Amniotic stem cell (primary cell): ENCODE measurements around the gene UTP20.
"Not testable (repeated sequence)": the region's sequence is repeated elsewhere in the genome, so short reads cannot be mapped to it uniquely, and the experiment has no call there.

ENCODE experiments used
- DNase-seq: peaks from one replicate; lab custom pipeline; 2025; lab: John Stamatoyannopoulos, UW

Gene UTP20

DNA sequence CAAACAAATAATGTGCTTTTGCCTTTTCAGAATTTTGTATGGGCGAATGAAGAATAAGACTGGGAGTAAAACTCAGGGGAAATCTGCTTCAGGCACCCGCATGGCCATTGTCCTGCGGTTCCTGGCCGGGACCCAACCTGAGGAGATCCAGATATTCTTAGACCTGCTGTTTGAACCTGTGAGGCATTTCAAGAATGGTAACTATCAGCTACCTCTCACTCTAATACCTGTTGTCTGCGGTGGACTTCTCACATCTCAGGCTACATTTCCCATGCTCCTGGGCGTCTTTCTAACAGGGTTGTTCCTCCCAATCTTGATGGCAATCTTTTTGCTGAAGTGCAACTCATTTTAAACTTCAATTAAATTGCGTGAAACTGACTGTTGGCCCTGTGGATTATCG lies 47.1 kb downstream of the UTP20 start:
- DNase-seq = no peak

DNA sequence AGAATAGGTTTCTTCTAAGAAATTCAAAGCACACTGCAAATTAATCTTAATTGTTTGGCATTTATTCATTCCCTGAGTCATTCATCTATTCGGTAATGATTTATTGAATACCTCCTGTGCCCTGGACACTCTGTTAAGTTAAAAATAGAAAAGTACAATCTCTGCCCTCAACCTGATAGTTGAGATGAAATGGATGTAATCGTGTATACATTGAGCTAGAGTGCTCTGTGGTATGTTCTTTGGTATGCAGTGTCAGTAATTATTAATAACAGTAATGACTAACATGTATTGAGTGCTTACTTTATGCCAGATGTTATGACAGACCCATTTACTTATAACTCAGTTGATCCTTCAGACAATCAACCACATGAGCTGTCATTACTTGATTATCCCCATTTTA lies 47.6 kb downstream of the UTP20 start:
- no peak for DNase-seq

DNA sequence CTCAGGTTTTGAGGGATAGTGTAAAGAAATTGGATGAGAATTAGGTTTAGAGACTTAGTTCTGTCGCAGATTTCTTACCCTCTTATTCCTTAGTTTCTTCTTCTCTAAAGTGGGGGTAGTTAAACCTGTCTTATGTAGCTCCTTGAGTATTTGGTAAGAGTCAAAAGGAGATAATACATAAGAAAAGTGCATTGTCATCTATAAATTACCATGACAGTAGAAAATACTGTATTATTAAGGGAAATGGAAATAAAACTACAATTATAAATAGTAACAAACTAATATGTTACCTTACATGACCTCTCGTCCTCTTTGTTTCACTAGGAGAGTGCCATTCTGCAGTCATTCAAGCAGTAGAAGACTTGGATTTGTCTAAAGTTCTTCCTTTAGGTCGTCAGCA lies 49.0 kb downstream of the UTP20 start:
- no peak for DNase-seq

DNA sequence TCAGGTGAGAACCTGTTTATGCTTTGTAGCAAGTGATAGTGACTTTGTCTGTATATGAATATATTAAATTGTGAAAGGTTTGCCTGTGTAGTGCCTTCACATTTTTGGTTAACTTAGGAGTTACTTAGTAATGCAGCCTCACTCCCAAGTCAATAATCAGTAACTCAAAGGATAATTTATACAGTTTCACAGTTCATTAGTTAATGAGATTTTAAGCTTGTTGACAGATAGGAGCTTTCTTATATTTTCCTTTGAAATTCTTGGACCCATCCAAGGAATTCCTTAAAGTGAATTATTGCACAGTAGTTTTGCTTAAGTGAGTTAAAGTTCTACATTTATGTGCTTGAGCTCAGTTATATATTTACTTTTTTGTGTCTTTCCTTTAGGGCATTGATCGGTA lies 50.7 kb downstream of the UTP20 start:
- no peak for DNase-seq

DNA sequence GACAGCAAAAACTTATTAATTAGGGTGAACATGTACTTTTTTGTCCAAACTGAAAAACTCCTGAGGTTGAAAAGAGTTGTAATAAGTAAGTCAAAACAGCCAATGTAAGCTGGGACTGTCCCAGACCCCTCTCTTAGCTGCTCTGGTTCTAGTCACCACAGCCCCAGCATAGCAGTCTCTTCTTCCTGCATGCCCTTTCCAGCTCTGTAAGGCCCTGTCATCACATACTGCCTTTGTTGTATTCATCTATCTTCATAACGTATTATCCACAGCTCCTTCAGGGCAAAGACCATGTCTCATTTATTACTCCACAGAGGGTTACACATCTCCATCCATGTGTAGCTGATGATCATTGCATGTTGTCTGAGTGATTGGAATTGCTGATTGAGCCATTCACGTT lies 56.5 kb downstream of the UTP20 start:
- DNase-seq = no peak

- no peak for DNase-seq
Observed at GRCh38 chr12:101338087-101338486, 58.2 kb downstream of the UTP20 start.

- no peak for DNase-seq
Observed at GRCh38 chr12:101343893-101344292, 64.0 kb downstream of the UTP20 start.

DNA sequence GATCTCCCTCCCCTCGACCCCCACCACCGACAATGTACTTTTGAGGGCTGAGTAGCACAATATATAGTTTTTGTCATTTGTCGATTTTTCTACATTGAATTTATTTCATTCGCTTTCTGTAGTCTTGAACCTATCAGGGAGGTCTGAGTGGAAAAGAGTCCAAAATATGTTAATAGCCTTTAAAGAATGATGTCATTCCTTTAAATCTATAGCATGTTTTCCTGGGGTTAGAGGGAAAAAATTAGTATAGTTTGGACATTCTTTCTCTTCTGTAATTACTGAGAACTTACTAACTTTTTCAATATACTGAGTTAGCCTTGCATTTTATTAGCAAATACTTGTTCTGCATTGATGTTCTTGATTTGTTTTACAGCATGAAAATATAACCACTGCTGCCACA lies 71.8 kb downstream of the UTP20 start:
- DNase-seq = no peak

- no peak for DNase-seq
Observed at GRCh38 chr12:101356794-101357193, 76.9 kb downstream of the UTP20 start.

DNA sequence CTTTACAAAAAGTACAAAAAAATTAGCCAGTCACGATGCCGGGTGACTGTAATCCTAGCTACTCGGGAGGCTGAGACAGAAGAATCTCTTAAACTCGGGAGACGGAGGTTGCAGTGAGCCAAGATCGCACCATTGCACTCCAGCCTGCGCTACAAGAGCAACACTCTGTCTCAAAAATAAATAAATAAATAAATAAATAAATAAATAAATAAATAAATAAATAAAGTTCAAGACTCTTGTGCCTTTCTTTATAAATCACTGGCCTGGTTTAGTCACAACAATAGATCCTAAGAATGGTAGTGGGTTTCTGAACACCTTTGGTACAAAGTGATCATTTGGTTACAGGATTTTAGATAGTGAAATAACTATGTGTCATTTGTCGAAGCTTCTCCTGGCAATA lies 81.5 kb downstream of the UTP20 start:
- no peak for DNase-seq

- DNase-seq = no peak
Observed at GRCh38 chr12:101368016-101368415, 88.1 kb downstream of the UTP20 start.

DNA sequence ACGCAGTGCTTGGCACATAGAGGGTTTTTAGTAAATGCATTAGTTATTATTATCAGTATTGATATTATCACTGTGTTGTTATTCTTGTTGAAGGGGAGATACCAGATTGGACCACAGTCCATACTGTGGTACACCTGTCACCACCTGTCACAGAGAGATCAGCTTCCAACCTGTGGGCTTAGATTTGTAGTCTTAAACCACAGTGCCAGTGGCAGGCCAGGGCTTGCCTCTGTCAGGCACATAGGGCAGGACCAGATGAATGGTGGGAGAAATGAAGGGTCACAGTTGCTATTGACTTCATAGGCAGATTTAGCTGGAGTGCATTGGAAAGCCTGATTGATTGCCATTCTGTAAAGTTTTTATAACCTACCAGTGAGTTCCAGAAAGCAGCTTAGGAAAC lies 92.5 kb downstream of the UTP20 start:
- no peak for DNase-seq

GRCh38 chr12:101375573-101375972 lies 95.7 kb downstream of the UTP20 start:
- no peak for DNase-seq

GRCh38 chr12:101379149-101379548 lies 99.2 kb downstream of the UTP20 start:
- no peak for DNase-seq

- not testable (repeated sequence) for DNase-seq
Observed at GRCh38 chr12:101391181-101391580, 111.3 kb downstream of the UTP20 start.

- DNase-seq = peak; percentile 45
Observed at GRCh38 chr12:101407049-101407435, 127.1 kb downstream of the UTP20 start.

- peak; percentile 85 for DNase-seq
Observed at GRCh38 chr12:101407436-101408345, 127.8 kb downstream of the UTP20 start, which contains the start of gene ARL1. TSS of gene ARL1 (minus strand) at chr12:101407772. CDS start at chr12:101407645, 127 bp downstream.

DNA sequence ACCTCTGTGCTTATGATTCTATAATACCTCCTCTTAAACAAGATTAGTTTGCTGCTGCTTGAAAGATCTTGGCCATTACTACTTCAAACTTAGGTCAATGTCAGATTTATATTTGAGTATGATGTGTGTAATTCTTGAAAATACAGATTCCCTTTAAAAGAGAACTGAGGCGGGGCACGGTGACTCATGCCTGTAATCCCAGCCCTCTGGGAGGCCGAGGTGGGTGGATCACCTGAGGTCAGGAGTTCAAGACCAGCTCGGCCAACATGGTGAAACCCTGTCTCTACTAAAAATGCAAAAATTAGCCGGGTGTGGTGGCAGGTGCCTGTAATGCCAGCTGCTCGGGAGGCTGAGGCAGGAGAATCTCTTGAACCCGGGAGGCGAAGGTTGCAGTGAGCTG lies 130.3 kb downstream of the UTP20 start:
- not testable (repeated sequence) for DNase-seq

DNA sequence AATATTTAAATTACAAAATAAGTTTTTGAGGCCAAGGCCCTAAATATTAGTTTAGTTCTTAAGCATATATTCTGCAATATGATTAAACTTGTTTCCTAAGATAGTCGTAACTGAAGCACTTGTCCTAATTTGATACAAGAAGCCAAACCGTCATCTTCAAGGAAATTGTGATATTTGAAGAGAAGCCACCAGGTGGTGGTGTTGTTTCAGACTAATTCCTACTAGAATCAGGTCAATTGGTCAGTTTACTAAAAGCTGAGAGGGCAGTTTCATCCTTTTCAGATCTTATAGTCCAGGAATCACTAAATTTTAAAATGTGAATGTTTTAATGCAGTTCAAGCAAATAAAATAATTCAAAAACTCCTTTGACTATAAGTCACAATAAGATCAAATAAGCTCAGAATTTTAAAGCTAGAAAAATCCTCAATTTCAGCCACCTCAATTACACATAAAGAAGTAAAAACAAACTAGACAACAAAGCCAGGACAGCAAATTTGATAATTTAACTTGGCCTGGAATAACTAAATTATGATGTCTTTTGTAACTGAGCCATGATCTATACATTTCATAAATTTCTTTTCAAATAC lies 134.7 kb downstream of the UTP20 start:
- peak; percentile 36 for DNase-seq

DNA sequence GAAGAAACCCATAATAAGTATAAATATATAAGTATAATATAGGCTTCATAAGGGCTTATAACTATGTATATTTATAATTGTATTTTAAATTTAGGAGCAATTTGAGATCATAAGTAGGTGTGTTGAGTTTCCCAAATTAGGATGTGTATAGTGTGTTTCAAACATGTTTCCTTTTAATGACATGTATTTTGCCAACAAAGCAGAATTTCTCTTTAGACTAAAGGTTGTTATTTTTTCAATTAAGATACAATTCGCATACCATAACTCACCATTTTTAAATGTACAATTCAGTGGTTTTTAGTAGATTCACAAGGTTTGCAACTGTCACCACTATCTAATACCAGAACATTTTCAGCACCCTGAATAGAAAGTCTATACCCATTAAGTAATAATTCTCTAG lies 135.3 kb downstream of the UTP20 start:
- DNase-seq = no peak

GRCh38 chr12:101422066-101422465 lies 142.2 kb downstream of the UTP20 start:
- DNase-seq = not testable (repeated sequence)

DNA sequence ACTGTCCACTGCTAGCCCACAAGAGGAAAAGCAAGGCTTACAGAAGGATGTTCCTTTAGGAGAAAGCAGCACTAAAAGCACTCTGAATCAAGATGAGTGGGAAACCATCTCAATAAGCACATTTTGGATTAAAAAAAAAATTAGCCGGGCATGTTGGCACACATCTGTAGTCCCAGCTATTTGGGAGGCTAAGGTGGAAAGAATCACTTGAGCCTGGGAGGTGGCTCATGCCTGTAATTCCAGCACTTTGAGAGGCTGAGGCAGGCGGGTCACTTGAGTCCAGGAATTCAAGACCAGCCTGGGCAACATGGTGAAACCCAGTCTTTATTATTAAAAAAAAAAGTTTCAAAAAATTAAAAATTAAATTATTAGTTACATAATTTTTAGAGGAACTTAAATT lies 144.7 kb downstream of the UTP20 start:
- DNase-seq = no peak

GRCh38 chr12:101430456-101430855 lies 150.6 kb downstream of the UTP20 start:
- DNase-seq = no peak

DNA sequence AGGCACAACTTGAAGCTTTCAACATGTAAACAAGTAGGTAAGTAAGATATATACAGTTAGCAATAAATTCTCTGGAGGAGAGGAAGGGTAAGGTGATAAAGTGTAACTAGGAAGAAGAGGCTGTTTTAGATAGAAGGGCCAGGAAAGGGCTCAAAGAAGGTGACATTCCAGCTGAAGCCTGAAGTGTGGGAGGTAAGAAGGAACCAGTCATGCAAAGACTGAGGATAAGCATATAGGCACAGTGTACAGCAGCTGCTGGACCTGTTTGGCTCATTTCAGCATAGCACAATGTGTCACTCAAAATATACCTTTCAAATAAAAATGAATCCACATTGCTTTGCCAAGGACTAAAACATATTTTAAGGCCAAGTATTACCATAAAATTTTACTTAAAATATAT lies 156.2 kb downstream of the UTP20 start:
- no peak for DNase-seq
